ENCODE data around the gene SND1. TPM values are rescaled to one million over a fixed set of nuclear protein-coding genes. Genes with fewer than 3 reads are reported as not detected.
"Not testable (repeated sequence)": the region's sequence is repeated elsewhere in the genome, so short reads cannot be mapped to it uniquely, and the experiment has no call there.

Gene SND1
- total RNA-seq, 1 donor = 202 TPM

- DNase-seq (ENCODE audit: low read depth) = no peak
- no peak overlapping the region for H3K4me3 ChIP-seq (ENCODE audit: low read depth, low read length)
- no peak for TF ChIP-seq CTCF (IDR thresholded peaks at IDR 0.05; ENCODE audit: insufficient read depth, low read length)
Measured at GRCh38 chr7:127673902-127674301, 21.9 kb downstream of the SND1 start.

GRCh38 chr7:127674361-127674760 lies 22.4 kb downstream of the SND1 start:
- no peak overlapping the region for H3K4me3 ChIP-seq (ENCODE audit: low read depth, low read length)
- DNase-seq (ENCODE audit: low read depth) = peak; percentile 40
- TF ChIP-seq CTCF (IDR thresholded peaks at IDR 0.05; ENCODE audit: insufficient read depth, low read length) = no peak

- not testable (repeated sequence) for H3K4me3 ChIP-seq (ENCODE audit: low read depth, low read length); DNase-seq (ENCODE audit: low read depth)
Measured at GRCh38 chr7:127674923-127675322, 22.9 kb downstream of the SND1 start.

- DNase-seq (ENCODE audit: low read depth) = no peak
- no peak overlapping the region for H3K4me3 ChIP-seq (ENCODE audit: low read depth, low read length)
- TF ChIP-seq CTCF (IDR thresholded peaks at IDR 0.05; ENCODE audit: insufficient read depth, low read length) = no peak
Measured at GRCh38 chr7:127675721-127676120, 23.7 kb downstream of the SND1 start.

GRCh38 chr7:127677433-127678230 lies 25.6 kb downstream of the SND1 start:
- no peak overlapping the region for H3K4me3 ChIP-seq (ENCODE audit: low read depth, low read length)
- DNase-seq (ENCODE audit: low read depth) = no peak
- TF ChIP-seq CTCF (IDR thresholded peaks at IDR 0.05; ENCODE audit: insufficient read depth, low read length) = no peak

GRCh38 chr7:127678337-127678736 lies 26.3 kb downstream of the SND1 start:
- no peak for TF ChIP-seq CTCF (IDR thresholded peaks at IDR 0.05; ENCODE audit: insufficient read depth, low read length)

GRCh38 chr7:127678947-127679346 lies 27.0 kb downstream of the SND1 start:
- TF ChIP-seq CTCF (IDR thresholded peaks at IDR 0.05; ENCODE audit: insufficient read depth, low read length) = no peak
- no peak overlapping the region for H3K4me3 ChIP-seq (ENCODE audit: low read depth, low read length)
- peak; percentile 25 for DNase-seq (ENCODE audit: low read depth)

More at GRCh38 chr7:127678337-127678736, 26.3 kb downstream of the SND1 start:
- DNase-seq (ENCODE audit: low read depth) = no peak
- no peak overlapping the region for H3K4me3 ChIP-seq (ENCODE audit: low read depth, low read length)
